Mesendoderm (in vitro differentiated cells): Measurements from ENCODE around the gene SPANXD.

Source experiments
- DNase-seq: peaks from one replicate; pipeline ENCODE4 v3.0.0; 2013
- H2AK5ac ChIP-seq: 2 replicates; pipeline ENCODE4 v1.6.1; 2013; ENCODE audit warnings: low read length, inconsistent platforms
- H2BK120ac ChIP-seq: 2 replicates; pipeline ENCODE4 v1.6.1; 2013; ENCODE audit warnings: low read depth, mild to moderate bottlenecking, low read length, moderate library complexity, mixed read lengths
- H2BK15ac ChIP-seq: replicated peaks from 2 replicates; pipeline ENCODE4 v1.6.1; 2013; ENCODE audit warnings: low read depth, mild to moderate bottlenecking, moderate library complexity
- H2BK5ac ChIP-seq: 2 replicates; pipeline ENCODE4 v1.6.1; 2013; ENCODE audit warnings: low read length, inconsistent platforms
- H3K18ac ChIP-seq: 2 replicates; pipeline ENCODE4 v1.6.1; 2013; ENCODE audit warnings: mild to moderate bottlenecking, low read length, mixed read lengths
- H3K23ac ChIP-seq: one replicate; pipeline ENCODE4 v1.6.1; 2013; ENCODE audit warnings: low read length
- H3K27ac ChIP-seq: 2 replicates; pipeline ENCODE4 v1.5.1; 2013; ENCODE audit warnings: low read depth, mild to moderate bottlenecking, inconsistent platforms, low read length, moderate library complexity
- H3K27me3 ChIP-seq: 2 replicates; pipeline ENCODE4 v1.6.1; 2013; ENCODE audit warnings: low read length, control low read depth, mild to moderate bottlenecking, inconsistent platforms; ENCODE audit not compliant: insufficient read depth, poor library complexity
- H3K36me3 ChIP-seq: 2 replicates; pipeline ENCODE4 v1.6.1; 2013; ENCODE audit warnings: low read length, inconsistent platforms; ENCODE audit not compliant: control insufficient read depth, insufficient read depth
- H3K4ac ChIP-seq: one replicate; pipeline ENCODE4 v1.6.1; 2013; ENCODE audit warnings: low read depth, mild to moderate bottlenecking, low read length, moderate library complexity
- H3K4me1 ChIP-seq: 2 replicates; pipeline ENCODE4 v1.6.1; 2013; ENCODE audit warnings: low read depth, low read length, inconsistent platforms; ENCODE audit not compliant: control insufficient read depth
- H3K4me2 ChIP-seq: 2 replicates; pipeline ENCODE4 v1.6.1; 2013; ENCODE audit warnings: low read length
- H3K4me3 ChIP-seq: 2 replicates; pipeline ENCODE4 v1.5.1; 2013; ENCODE audit warnings: mild to moderate bottlenecking, low read length
- H3K56ac ChIP-seq: one replicate; pipeline ENCODE4 v1.6.1; 2013; ENCODE audit warnings: low read length
- H3K79me1 ChIP-seq: 2 replicates; pipeline ENCODE4 v1.6.1; 2013; ENCODE audit warnings: low read length, inconsistent platforms
- H3K79me2 ChIP-seq: 2 replicates; pipeline ENCODE4 v1.6.1; 2013; ENCODE audit warnings: mild to moderate bottlenecking, low read length; ENCODE audit not compliant: control insufficient read depth, insufficient read depth
- H3K9ac ChIP-seq: 2 replicates; pipeline ENCODE4 v1.6.1; 2013; ENCODE audit warnings: low read length, inconsistent platforms
- H4K5ac ChIP-seq: one replicate; pipeline ENCODE4 v1.6.1; 2013; ENCODE audit warnings: low read length
- H4K8ac ChIP-seq: one replicate; pipeline ENCODE4 v1.6.1; 2013; ENCODE audit warnings: low read depth, mild to moderate bottlenecking, control low read depth, low read length, moderate library complexity
- WGBS: extraction: QIAGEN DNeasy Blood & Tissue Kit; methylation state at CpG from one replicate; pipeline ENCODE4 v1.1.7; 2013; ENCODE audit warnings: low lambda C conversion rate, missing lambda C conversion rate; ENCODE audit not compliant: insufficient coverage; ENCODE audit errors: extremely low coverage; 5-methylcytosine and 5-hydroxymethylcytosine counted together

SPANXD gene

DNA sequence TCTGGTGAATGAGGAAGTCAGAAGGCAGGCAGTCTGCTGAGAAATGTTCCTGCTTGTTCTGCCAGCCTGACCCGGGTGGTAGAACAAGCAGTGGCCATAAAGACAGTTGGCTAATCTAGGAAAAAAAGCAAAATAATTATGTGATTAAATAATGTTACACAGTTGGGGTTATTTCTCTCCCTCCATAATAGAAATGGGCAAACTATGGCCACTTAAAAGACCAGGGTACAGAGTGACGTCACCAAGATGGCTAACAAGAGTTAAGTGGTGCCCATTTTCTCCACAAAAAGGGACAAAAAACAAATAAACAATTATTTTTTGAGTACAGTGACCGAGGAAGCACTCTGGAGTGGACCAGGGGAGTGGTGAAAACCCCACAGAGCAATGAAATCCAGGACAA, 16.1 kb upstream of the SPANXD start:
- Histone ChIP-seq H2AK5ac (no peak overlapping the region), H3K27me3 (no peaks in the 10 kb centered on the region), H3K27ac (no peak overlapping the region), H2BK5ac (no peak overlapping the region), H3K4ac (no peak overlapping the region), H3K4me2 (no peak overlapping the region), H2BK120ac (no peak overlapping the region), H3K79me2 (no peaks in the 10 kb centered on the region), H3K23ac (no peak overlapping the region), H3K4me1 (no peaks in the 10 kb centered on the region), H4K8ac (no peak overlapping the region), H4K5ac (no peak overlapping the region), H3K56ac (no peak overlapping the region), H3K18ac (no peak overlapping the region), H3K9ac (no peak overlapping the region), H2BK15ac (no peak overlapping the region), H3K79me1 (no peaks in the 10 kb centered on the region), H3K4me3 (no peak overlapping the region), H3K36me3 (no peaks in the 10 kb centered on the region)
- DNase-seq = no peak
- no CpG with 5 or more reads among the region's 3 CpGs for WGBS

DNA sequence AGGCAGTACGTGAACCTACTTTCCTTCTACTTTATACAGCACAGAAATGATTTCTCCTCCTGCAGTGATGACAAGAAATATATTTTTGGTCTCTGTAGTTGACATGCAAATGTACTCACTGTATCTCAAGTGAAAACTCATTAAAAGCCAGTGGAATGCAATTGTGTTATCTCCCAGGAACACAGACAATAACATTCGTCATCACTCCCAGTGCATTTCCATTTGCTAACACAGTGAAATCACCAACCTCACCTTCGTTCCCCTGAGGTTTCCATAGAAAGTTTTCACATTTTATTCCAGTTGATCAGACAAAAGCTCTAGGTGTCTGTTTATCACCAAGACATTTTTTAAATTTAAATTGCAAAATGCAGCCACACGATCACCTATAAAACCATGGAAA, 2.5 kb upstream of the SPANXD start:
- Histone ChIP-seq H2BK15ac (no peak overlapping the region), H3K27ac (no peak overlapping the region), H3K79me1 (no peaks in the 10 kb centered on the region), H3K4me3 (no peak overlapping the region), H3K18ac (no peak overlapping the region), H4K8ac (no peak overlapping the region), H2AK5ac (no peak overlapping the region), H3K4me1 (no peaks in the 10 kb centered on the region), H3K23ac (no peak overlapping the region), H2BK120ac (no peak overlapping the region), H3K9ac (no peak overlapping the region), H4K5ac (no peak overlapping the region), H3K4me2 (no peak overlapping the region), H3K79me2 (no peaks in the 10 kb centered on the region), H3K56ac (no peak overlapping the region), H3K4ac (no peak overlapping the region), H3K27me3 (no peaks in the 10 kb centered on the region), H2BK5ac (no peak overlapping the region), H3K36me3 (no peaks in the 10 kb centered on the region)
- peak; percentile 55 for DNase-seq
- no CpG with 5 or more reads among the region's 4 CpGs for WGBS

DNA sequence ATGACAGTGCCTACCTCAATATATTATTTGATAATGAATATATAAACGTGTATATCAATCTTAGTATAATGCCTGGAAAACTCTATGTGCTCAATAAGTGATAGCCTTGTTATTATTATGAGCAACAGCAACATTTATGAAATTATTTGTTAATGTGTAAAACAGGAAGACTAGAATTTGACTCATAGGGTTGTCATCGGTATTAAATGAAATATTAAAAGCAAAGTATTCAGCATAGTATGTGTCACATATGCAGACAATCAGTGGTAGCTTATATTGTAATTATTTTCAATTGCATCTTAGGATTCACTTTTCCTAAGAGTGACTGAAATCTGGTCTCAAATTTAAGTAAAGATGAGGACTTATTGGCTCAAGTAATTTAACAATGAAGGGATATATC, 24.6 kb downstream of the SPANXD start:
- Histone ChIP-seq H3K18ac (no peak overlapping the region), H3K79me1 (no peaks in the 10 kb centered on the region), H2AK5ac (no peak overlapping the region), H3K9ac (no peak overlapping the region), H3K4ac (no peak overlapping the region), H3K56ac (no peak overlapping the region), H3K36me3 (no peaks in the 10 kb centered on the region), H3K79me2 (no peaks in the 10 kb centered on the region), H3K4me3 (no peak overlapping the region), H4K5ac (no peak overlapping the region), H2BK5ac (no peak overlapping the region), H2BK120ac (no peak overlapping the region), H4K8ac (no peak overlapping the region), H3K23ac (no peak overlapping the region), H3K4me2 (no peak overlapping the region), H3K27me3 (no peaks in the 10 kb centered on the region), H2BK15ac (no peak overlapping the region), H3K4me1 (no peaks in the 10 kb centered on the region), H3K27ac (no peak overlapping the region)
- no peak for DNase-seq
- no CpG with 5 or more reads among the region's 2 CpGs for WGBS

DNA sequence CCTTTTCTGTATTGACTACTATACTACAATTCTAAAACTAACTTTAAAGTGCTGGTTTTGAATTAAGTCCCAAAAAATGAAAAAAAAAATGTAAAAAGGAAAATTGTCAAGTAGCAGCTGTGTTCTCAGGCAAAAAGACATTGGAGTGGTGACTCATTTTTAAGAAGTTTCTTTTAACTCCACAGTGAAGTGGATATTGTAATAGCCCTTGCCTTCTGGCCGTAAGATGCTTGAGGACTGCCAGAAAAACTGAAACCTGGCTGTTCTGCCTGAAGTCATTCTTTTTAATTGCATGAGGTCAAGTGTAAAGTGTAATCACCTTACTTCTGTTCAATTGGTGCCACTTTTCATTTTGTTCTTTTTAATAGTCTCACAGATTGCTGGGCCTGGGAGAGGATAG, 28.9 kb downstream of the SPANXD start:
- Histone ChIP-seq H4K8ac (no peak overlapping the region), H3K4me3 (no peak overlapping the region), H3K4me1 (no peaks in the 10 kb centered on the region), H3K4me2 (no peak overlapping the region), H3K79me1 (no peaks in the 10 kb centered on the region), H2BK15ac (no peak overlapping the region), H3K23ac (no peak overlapping the region), H3K27ac (no peak overlapping the region), H2BK120ac (no peak overlapping the region), H3K4ac (no peak overlapping the region), H3K9ac (no peak overlapping the region), H2AK5ac (no peak overlapping the region), H3K79me2 (no peaks in the 10 kb centered on the region), H2BK5ac (no peak overlapping the region), H3K56ac (no peak overlapping the region), H3K18ac (no peak overlapping the region), H3K36me3 (no peaks in the 10 kb centered on the region), H3K27me3 (no peaks in the 10 kb centered on the region), H4K5ac (no peak overlapping the region)
- no peak for DNase-seq
- WGBS = no CpG with 5 or more reads among the region's 1 CpG

DNA sequence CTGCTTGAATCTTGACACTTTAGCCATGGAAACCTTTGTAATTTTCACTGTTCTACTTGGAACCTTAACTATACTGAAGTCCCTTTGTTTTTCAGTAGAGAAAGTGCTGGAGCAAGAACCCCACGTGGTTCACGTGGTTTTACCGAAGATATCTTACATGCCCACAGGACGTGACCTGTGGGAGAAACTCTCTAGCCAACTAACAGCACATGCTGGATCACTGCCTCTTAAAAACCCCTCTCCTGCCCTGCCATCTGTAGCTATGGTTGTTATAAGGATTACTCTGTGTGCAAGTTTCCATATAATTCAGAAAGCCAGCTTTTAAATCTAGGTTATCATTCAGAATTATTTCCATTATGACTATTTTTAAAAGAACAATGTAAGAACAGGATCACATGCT, 30.2 kb downstream of the SPANXD start:
- Histone ChIP-seq H3K18ac (no peak overlapping the region), H3K79me1 (no peaks in the 10 kb centered on the region), H3K4ac (no peak overlapping the region), H3K27me3 (no peaks in the 10 kb centered on the region), H3K4me1 (no peaks in the 10 kb centered on the region), H2BK5ac (no peak overlapping the region), H3K79me2 (no peaks in the 10 kb centered on the region), H3K9ac (no peak overlapping the region), H4K5ac (no peak overlapping the region), H3K4me3 (no peak overlapping the region), H3K36me3 (no peaks in the 10 kb centered on the region), H3K56ac (no peak overlapping the region), H3K27ac (no peak overlapping the region), H2BK15ac (no peak overlapping the region), H2BK120ac (no peak overlapping the region), H4K8ac (no peak overlapping the region), H3K4me2 (no peak overlapping the region), H3K23ac (no peak overlapping the region), H2AK5ac (no peak overlapping the region)
- DNase-seq = no peak
- no CpG with 5 or more reads among the region's 4 CpGs for WGBS

DNA sequence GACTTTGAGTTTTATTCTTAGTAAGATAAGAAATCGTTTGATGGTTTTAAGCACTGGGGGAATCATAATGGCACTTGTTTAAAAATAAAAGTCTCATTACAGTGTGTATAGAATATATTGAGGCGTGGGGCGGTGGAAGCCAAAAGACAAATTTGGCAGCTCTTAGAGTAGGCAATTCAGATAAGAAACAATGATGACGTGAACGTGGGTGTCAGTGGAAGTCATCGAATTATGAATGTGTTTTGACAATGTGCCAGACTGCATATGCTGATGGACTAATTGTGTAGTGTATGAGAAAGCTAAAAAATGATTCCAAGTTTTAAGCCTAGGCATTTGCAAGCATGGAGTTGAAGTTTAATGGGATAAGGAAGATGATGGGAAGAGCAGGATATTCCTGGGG, 35.8 kb downstream of the SPANXD start:
- Histone ChIP-seq H4K8ac (no peak overlapping the region), H3K79me1 (no peaks in the 10 kb centered on the region), H3K23ac (no peak overlapping the region), H3K4me2 (no peak overlapping the region), H3K9ac (no peak overlapping the region), H2BK120ac (no peak overlapping the region), H2BK5ac (no peak overlapping the region), H3K36me3 (no peaks in the 10 kb centered on the region), H3K4me1 (no peaks in the 10 kb centered on the region), H3K79me2 (no peaks in the 10 kb centered on the region), H2AK5ac (no peak overlapping the region), H3K27ac (no peak overlapping the region), H3K27me3 (no peaks in the 10 kb centered on the region), H3K18ac (no peak overlapping the region), H4K5ac (no peak overlapping the region), H3K4ac (no peak overlapping the region), H2BK15ac (no peak overlapping the region), H3K4me3 (no peak overlapping the region), H3K56ac (no peak overlapping the region)
- DNase-seq = no peak
- WGBS = no CpG with 5 or more reads among the region's 6 CpGs
